ENCODE results near the gene PADI2. TPM values are rescaled to one million over a fixed set of nuclear protein-coding genes. Genes with fewer than 3 reads are reported as not detected.
A peak's percentile ranks its signal among the peaks of the same experiment; 100 is the strongest.

Gene PADI2
- total and polyA plus RNA-seq, 4 experiments from 2014 or later = 0.14 TPM; not detected in 3

DNA sequence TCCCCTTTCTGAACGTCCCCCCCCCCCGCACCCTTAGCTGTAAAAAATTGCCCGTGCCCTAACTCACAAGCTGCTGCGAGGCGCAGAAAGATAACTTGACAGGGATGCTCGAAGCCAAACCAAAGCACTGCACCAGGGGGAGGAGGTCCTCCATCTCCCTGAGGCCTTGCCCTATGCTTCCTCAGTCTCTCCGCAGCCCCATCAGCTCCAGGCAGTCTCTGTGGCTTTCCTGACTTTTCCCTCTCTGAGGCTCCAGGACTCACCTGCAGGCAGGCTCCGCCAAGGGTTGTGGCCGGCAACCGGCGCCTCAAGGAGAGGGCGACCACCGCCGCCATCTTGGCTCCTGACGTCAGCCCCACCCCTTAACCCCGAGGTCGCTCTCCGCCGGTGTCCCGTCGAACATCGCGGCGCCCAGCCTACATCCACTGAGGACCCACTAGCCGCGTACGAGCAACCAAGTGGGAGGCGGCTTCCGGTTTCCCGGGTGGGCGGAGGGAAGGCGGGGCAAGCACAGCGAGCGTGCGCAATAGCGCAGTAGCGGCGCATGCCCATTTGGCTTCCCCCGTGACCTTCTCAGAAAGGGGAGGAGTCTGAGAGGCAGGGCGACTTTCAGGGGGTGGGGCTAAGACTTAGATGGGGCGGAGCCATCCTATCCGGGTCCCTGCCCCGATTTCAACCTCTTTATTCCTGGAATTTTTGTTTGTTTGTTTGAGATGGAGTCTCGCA lies 65.4 kb downstream of the PADI2 start, which contains the start of gene SDHB:
SDHB (minus strand) TSS at position 348 of the 726 bp plus-strand sequence; CDS start at position 335, 13 bp downstream.
- H3K36me3 ChIP-seq (ENCODE audit: insufficient read depth, low read length) = peaks cover 5% of the 10 kb centered on the region
- DNase-seq = peak; percentile 98 to 100 (median 99)
- ChIA-PET CTCF (ENCODE audit: partially characterized antibody) (interaction anchor here (0.7 kb wide), 1 partner anchor 93 kb away, joined by 3 read pairs; no protein-coding TSS in a partner anchor), POLR2A (ENCODE audit: partially characterized antibody) (no interaction called here)
- peak within 1 kb of the TSS; percentile 72 to 89 for H3K4me3 ChIP-seq (ENCODE audit: low read length in 2 of 2)
- H3K9me3 ChIP-seq (ENCODE audit: control insufficient read depth in 1 of 2, low read length in 2 of 2) = no peaks in the 10 kb centered on the region
- H3K4me1 Mint-ChIP-seq = peaks cover 17 to 38% (median 27%) of the 10 kb centered on the region in 4 donors
- peak within 1 kb of the TSS; percentile 83 for H3K27ac ChIP-seq (ENCODE audit: low read depth, low read length)
- H3K36me3 Mint-ChIP-seq = peaks cover 6 to 26% of the 10 kb centered on the region in 2 donors
- intact Hi-C loops (cut with micrococcal nuclease) = loop anchor here (5.0 to 10.0 kb wide), 4 partner anchors 142 to 1529 kb away; partner anchors contain the start of genes CASP9, DNAJC16, SPEN and SZRD1
- H3K27me3 ChIP-seq (ENCODE audit: insufficient read depth, low read length) = no peaks in the 10 kb centered on the region
- peaks cover 0 to 2% of the 10 kb centered on the region in 2 donors for H3K27me3 Mint-ChIP-seq
- H3K4me3 Mint-ChIP-seq = peak within 1 kb of the TSS; percentile 97 to 100 (median 99)
- H3K9me3 Mint-ChIP-seq = peaks cover 0 to 1% (median 0%) of the 10 kb centered on the region in 8 donors
- peak within 1 kb of the TSS; percentile 95 to 99 (median 99) for H3K27ac Mint-ChIP-seq
- peaks cover 18% of the 10 kb centered on the region for H3K4me1 ChIP-seq (ENCODE audit: insufficient read depth, low read length)

- Histone ChIP-seq H3K4me1 (ENCODE audit: insufficient read depth, low read length) (peaks cover 18% of the 10 kb centered on the region), H3K36me3 (ENCODE audit: insufficient read depth, low read length) (peaks cover 5% of the 10 kb centered on the region), H3K27ac (ENCODE audit: low read depth, low read length) (peak overlapping the region; percentile 83), H3K27me3 (ENCODE audit: insufficient read depth, low read length) (no peaks in the 10 kb centered on the region), H3K9me3 (ENCODE audit: control insufficient read depth in 1 of 2, low read length in 2 of 2) (no peaks in the 10 kb centered on the region), H3K4me3 (ENCODE audit: low read length in 2 of 2) (peak overlapping the region; percentile 72 to 89)
- POLR2A ChIA-PET (ENCODE audit: partially characterized antibody) = no interaction called here
- H3K4me3 Mint-ChIP-seq = peak overlapping the region; percentile 97 to 100 (median 99)
- peaks cover 0 to under 1% (median 0%) of the 10 kb centered on the region in 8 donors for H3K9me3 Mint-ChIP-seq
- CTCF ChIA-PET (ENCODE audit: partially characterized antibody) = no interaction called here
- H3K4me1 Mint-ChIP-seq = peaks cover 17 to 38% (median 28%) of the 10 kb centered on the region in 4 donors
- H3K27me3 Mint-ChIP-seq = peaks cover 0 to 2% of the 10 kb centered on the region in 2 donors
- H3K36me3 Mint-ChIP-seq = peaks cover 6 to 26% of the 10 kb centered on the region in 2 donors
- intact Hi-C loops (cut with micrococcal nuclease) = loop anchor here (5.0 to 10.0 kb wide), 4 partner anchors 141 to 1528 kb away; partner anchors contain the start of genes CASP9, DNAJC16, SPEN and SZRD1
- peak overlapping the region; percentile 95 to 99 (median 99) for H3K27ac Mint-ChIP-seq
- DNase-seq = no peak
These were observed 66.1 kb downstream of the PADI2 start for GRCh38 chr1:17053086-17053684.

DNA sequence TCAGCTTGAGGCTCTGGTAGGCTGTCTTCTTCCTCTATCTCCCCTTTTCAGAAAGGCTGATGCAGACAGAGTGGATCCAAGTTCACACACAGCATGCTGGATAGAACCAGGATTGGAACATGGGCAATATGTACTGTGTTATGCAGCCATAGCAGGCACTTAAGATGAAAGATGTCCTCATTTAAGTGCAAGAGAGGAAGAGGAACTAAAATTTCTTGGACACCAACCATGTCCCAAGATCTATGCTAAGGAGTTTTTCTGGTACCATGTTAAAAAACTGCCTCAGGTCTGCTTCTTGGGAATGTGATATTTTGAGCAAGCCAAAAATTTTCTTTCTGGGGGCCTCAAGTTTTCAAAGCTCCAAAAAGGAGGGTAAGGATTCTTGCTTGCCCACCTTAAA lies 66.6 kb downstream of the PADI2 start:
- no peak for DNase-seq
- CTCF ChIA-PET (ENCODE audit: partially characterized antibody) = interaction anchor here (0.9 kb wide), 1 partner anchor 101 kb away, joined by 4 read pairs; no protein-coding TSS in a partner anchor
- Mint-ChIP-seq H3K9me3 (no peaks in the 10 kb centered on the region), H3K27ac (peak overlapping the region in 5 of 7 donors; percentile 10 to 99 (median 79)), H3K4me3 (peak overlapping the region; percentile 40 to 100 (median 78)), H3K36me3 (peaks cover 6 to 30% of the 10 kb centered on the region in 2 donors), H3K27me3 (no peaks in the 10 kb centered on the region), H3K4me1 (peaks cover 17 to 43% (median 31%) of the 10 kb centered on the region in 4 donors)
- Histone ChIP-seq H3K9me3 (ENCODE audit: control insufficient read depth in 1 of 2, low read length in 2 of 2) (no peaks in the 10 kb centered on the region), H3K27me3 (ENCODE audit: insufficient read depth, low read length) (no peaks in the 10 kb centered on the region), H3K4me1 (ENCODE audit: insufficient read depth, low read length) (peaks cover 18% of the 10 kb centered on the region), H3K36me3 (ENCODE audit: insufficient read depth, low read length) (peaks cover 5% of the 10 kb centered on the region), H3K4me3 (ENCODE audit: low read length in 2 of 2) (no peak overlapping the region), H3K27ac (ENCODE audit: low read depth, low read length) (peak overlapping the region; percentile 83)
- POLR2A ChIA-PET (ENCODE audit: partially characterized antibody) = no interaction called here
- intact Hi-C loops (cut with micrococcal nuclease) = loop anchor here (5.0 to 10.0 kb wide), 4 partner anchors 140 to 1528 kb away; partner anchors contain the start of genes CASP9, DNAJC16, SPEN and SZRD1

DNA sequence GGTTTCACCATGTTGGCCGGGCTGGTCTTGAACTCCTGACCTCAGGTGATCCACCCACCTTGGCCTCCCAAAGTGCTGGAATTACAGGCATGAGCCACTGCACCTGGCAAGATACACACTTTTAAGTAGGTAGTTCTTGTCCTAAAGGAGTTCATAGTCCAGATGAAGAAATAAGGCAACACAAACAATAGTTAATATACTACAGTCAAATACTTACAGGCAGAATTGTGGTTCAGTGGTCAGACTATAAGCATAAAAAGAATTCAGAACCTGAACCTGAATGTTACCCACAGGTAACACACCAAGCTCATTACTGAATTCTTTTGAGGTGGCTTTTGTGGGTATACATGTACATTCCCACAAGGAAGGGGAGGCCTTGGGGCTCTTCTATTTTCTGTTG lies 67.2 kb downstream of the PADI2 start:
- H3K4me1 ChIP-seq (ENCODE audit: insufficient read depth, low read length) = peaks cover 18% of the 10 kb centered on the region
- H3K36me3 Mint-ChIP-seq = peaks cover 6 to 30% of the 10 kb centered on the region in 2 donors
- H3K27ac ChIP-seq (ENCODE audit: low read depth, low read length) = no peak overlapping the region
- H3K27me3 Mint-ChIP-seq = no peaks in the 10 kb centered on the region
- ChIA-PET POLR2A (ENCODE audit: partially characterized antibody) (interaction anchor here (0.9 kb wide), 1 partner anchor 147 kb away, joined by 3 read pairs; no protein-coding TSS in a partner anchor), CTCF (ENCODE audit: partially characterized antibody) (interaction anchor here (0.9 kb wide), 1 partner anchor 100 kb away, joined by 4 read pairs; no protein-coding TSS in a partner anchor)
- intact Hi-C loops (cut with micrococcal nuclease) = loop anchor here (5.0 to 10.0 kb wide), 4 partner anchors 140 to 1527 kb away; partner anchors contain the start of genes CASP9, DNAJC16, SPEN and SZRD1
- peaks cover 5% of the 10 kb centered on the region for H3K36me3 ChIP-seq (ENCODE audit: insufficient read depth, low read length)
- no peaks in the 10 kb centered on the region for H3K9me3 Mint-ChIP-seq
- H3K4me3 Mint-ChIP-seq = peak overlapping the region in 6 of 8 donors; percentile 36 to 98 (median 56)
- peaks cover 17 to 43% (median 31%) of the 10 kb centered on the region in 4 donors for H3K4me1 Mint-ChIP-seq
- no peak for DNase-seq
- H3K27me3 ChIP-seq (ENCODE audit: insufficient read depth, low read length) = no peaks in the 10 kb centered on the region
- H3K27ac Mint-ChIP-seq = peak overlapping the region in 5 of 7 donors; percentile 71 to 99 (median 75)
- H3K4me3 ChIP-seq (ENCODE audit: low read length in 2 of 2) = no peak overlapping the region
- no peaks in the 10 kb centered on the region for H3K9me3 ChIP-seq (ENCODE audit: control insufficient read depth in 1 of 2, low read length in 2 of 2)

GRCh38 chr1:17047924-17048323 lies 71.3 kb downstream of the PADI2 start:
- H3K9me3 Mint-ChIP-seq = peaks cover 0 to 1% (median 0%) of the 10 kb centered on the region in 8 donors
- no peak for DNase-seq
- POLR2A ChIA-PET (ENCODE audit: partially characterized antibody) = no interaction called here
- H3K36me3 ChIP-seq (ENCODE audit: insufficient read depth, low read length) = peaks cover 26% of the 10 kb centered on the region
- H3K4me3 ChIP-seq (ENCODE audit: low read length in 2 of 2) = no peak overlapping the region
- intact Hi-C loops (cut with micrococcal nuclease) = no loop called here
- peaks cover 24 to 37% (median 30%) of the 10 kb centered on the region in 4 donors for H3K4me1 Mint-ChIP-seq
- H3K27me3 ChIP-seq (ENCODE audit: insufficient read depth, low read length) = no peaks in the 10 kb centered on the region
- CTCF ChIA-PET (ENCODE audit: partially characterized antibody) = interaction anchor here (0.7 to 4.9 kb wide), 3 partner anchors 35 to 427 kb away, joined by 3 to 35 read pairs (median 4); no protein-coding TSS in a partner anchor
- H3K4me1 ChIP-seq (ENCODE audit: insufficient read depth, low read length) = peaks cover 16% of the 10 kb centered on the region
- no peaks in the 10 kb centered on the region for H3K9me3 ChIP-seq (ENCODE audit: control insufficient read depth in 1 of 2, low read length in 2 of 2)
- H3K36me3 Mint-ChIP-seq = peaks cover 21 to 45% of the 10 kb centered on the region in 2 donors
- no peak overlapping the region for H3K27ac ChIP-seq (ENCODE audit: low read depth, low read length)
- peak overlapping the region in 3 of 7 donors; percentile 2 to 29 (median 6) for H3K27ac Mint-ChIP-seq
- no peaks in the 10 kb centered on the region for H3K27me3 Mint-ChIP-seq
- no peak overlapping the region for H3K4me3 Mint-ChIP-seq

GRCh38 chr1:17046334-17046657 lies 73.0 kb downstream of the PADI2 start:
- no peaks in the 10 kb centered on the region for H3K27me3 ChIP-seq (ENCODE audit: insufficient read depth, low read length)
- H3K4me1 ChIP-seq (ENCODE audit: insufficient read depth, low read length) = peaks cover 5% of the 10 kb centered on the region
- Mint-ChIP-seq H3K9me3 (peaks cover 0 to 1% (median 0%) of the 10 kb centered on the region in 8 donors), H3K4me3 (no peak overlapping the region), H3K27ac (peak overlapping the region in 1 of 7 donors; percentile 83), H3K27me3 (no peaks in the 10 kb centered on the region), H3K36me3 (peaks cover 32 to 49% of the 10 kb centered on the region in 2 donors), H3K4me1 (peaks cover 17 to 26% (median 20%) of the 10 kb centered on the region in 4 donors)
- peaks cover 31% of the 10 kb centered on the region for H3K36me3 ChIP-seq (ENCODE audit: insufficient read depth, low read length)
- no peak for DNase-seq
- ChIA-PET CTCF (ENCODE audit: partially characterized antibody) (interaction anchor here (0.8 to 4.9 kb wide), 9 partner anchors 9 to 425 kb away, joined by 3 to 35 read pairs (median 4); no protein-coding TSS in a partner anchor), POLR2A (ENCODE audit: partially characterized antibody) (interaction anchor here (1.1 kb wide), 1 partner anchor 425 kb away, joined by 3 read pairs; no protein-coding TSS in a partner anchor)
- no peak overlapping the region for H3K4me3 ChIP-seq (ENCODE audit: low read length in 2 of 2)
- no peak overlapping the region for H3K27ac ChIP-seq (ENCODE audit: low read depth, low read length)
- intact Hi-C loops (cut with micrococcal nuclease) = loop anchor here (1.0 kb wide), 1 partner anchor 95 kb away; no protein-coding TSS in a partner anchor
- H3K9me3 ChIP-seq (ENCODE audit: control insufficient read depth in 1 of 2, low read length in 2 of 2) = no peaks in the 10 kb centered on the region
